GM12801 (cell line): ENCODE data around the gene TMEM204.

ENCODE experiments used
- TF ChIP-seq, protein P1 (sequence below): IDR thresholded peaks from one replicate; pipeline ENCODE4 v1.5.1; 2011; ENCODE audit warnings: control low read depth; ENCODE audit not compliant: insufficient read length; ENCODE audit errors: extremely low read depth

The TMEM204 gene

DNA sequence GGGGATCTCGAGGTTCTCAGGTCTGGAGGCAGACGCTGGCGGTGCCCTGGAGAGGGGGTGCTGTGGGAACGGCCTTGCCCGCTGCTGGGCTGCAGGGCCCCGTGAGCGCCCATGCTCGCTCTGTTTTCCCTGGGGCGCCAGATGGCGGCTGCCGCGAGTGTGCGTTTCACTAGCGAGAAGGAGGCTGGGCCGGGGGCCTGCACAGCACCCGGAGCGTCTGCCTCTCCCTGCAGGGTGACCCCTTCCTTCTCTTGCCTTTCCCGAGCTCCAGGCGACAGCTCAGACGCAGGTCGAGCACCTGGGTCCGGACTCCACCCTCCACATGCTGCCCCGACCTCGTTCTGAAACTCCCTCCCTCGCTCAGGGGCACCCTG, 37.6 kb upstream of the TMEM204 start:
- TF ChIP-seq, protein P1, sequence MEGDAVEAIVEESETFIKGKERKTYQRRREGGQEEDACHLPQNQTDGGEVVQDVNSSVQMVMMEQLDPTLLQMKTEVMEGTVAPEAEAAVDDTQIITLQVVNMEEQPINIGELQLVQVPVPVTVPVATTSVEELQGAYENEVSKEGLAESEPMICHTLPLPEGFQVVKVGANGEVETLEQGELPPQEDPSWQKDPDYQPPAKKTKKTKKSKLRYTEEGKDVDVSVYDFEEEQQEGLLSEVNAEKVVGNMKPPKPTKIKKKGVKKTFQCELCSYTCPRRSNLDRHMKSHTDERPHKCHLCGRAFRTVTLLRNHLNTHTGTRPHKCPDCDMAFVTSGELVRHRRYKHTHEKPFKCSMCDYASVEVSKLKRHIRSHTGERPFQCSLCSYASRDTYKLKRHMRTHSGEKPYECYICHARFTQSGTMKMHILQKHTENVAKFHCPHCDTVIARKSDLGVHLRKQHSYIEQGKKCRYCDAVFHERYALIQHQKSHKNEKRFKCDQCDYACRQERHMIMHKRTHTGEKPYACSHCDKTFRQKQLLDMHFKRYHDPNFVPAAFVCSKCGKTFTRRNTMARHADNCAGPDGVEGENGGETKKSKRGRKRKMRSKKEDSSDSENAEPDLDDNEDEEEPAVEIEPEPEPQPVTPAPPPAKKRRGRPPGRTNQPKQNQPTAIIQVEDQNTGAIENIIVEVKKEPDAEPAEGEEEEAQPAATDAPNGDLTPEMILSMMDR, result no peak

DNA sequence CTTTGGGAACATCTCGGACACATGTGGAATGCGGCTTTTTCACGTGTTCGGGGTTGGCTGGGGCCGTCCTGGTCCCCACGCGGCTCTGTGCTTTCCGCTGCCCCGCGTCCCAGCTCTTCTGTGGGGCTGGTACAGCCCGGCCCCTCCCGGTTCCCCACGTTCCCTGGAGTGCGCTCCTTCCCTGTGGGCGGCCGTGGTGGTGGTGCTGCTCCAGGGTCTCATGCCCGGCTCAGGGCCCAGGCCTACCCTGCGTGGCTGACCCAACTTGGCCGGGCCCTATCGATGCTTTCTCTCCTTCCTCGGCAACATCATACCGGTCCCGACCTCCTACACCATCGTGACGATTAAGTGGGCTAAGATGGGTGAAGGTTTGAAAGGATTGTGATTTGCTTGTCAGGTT, 37.0 kb upstream of the TMEM204 start:
- TF ChIP-seq, protein P1, result no peak

DNA sequence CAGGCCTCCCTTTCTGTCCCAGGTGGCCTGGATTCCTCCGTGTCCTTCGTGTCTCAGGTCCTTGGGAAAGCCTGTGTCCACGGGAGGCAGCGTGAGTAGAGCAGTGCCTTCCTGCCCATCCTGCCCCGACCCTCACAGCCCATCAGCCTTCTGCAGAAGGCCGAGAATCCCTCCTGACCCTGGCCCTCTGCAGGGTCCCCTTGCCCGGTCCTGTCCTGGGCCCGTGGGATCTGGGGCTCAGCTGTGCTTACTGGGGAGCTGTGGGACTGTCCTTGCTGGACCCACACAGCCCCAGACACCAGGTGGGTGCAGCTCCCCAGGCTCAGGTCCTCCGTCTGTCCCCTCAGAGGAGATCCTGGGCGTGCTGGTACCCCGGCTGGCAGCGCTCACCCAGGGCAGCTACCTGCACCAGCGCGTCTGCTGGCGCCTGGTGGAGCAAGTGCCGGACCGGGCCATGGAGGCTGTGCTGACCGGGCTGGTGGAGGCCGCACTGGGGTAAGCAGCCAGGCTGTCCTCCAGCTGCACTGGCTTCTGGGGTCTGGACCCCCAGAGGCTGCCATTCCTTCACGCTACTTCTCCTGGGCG, 36.4 kb upstream of the TMEM204 start:
- TF ChIP-seq, protein P1, result no peak

DNA sequence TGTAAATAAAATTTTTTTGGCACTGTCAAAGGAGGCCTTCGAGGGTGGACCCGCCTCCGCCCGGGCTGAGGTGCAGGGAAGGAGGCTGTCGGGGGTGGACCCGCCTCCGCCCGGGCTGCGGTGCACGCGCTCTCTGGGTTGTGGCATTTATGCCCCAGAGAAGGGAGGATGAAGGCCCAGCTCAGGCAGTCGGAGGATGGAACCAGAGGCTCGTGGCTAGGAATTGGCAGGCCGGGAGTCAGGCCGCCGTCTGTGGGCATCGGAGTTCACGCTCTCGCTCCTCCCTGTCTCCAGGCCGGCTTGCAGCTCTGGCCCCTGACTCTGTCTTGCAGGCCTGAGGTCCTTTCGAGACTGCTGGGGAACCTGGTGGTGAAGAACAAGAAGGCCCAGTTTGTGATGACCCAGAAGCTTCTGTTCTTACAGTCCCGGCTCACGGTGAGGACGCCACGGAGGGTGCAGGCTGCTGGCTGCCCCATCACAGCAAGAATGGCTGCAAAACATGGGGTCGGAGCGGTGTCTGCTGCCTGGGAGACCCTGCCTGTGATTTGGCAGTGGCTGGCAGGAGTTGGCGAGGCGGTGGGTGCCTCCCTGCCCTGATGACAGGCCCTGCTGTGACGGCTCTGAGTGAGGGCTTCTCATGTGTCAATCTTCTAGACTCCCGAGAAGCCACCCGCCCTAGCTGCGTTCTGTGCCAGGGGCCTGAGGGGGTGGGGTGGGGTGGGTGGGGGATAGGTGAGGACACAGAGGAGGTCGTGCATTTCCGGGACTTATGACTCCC, 34.4 kb upstream of the TMEM204 start:
- TF ChIP-seq, protein P1, result no peak

DNA sequence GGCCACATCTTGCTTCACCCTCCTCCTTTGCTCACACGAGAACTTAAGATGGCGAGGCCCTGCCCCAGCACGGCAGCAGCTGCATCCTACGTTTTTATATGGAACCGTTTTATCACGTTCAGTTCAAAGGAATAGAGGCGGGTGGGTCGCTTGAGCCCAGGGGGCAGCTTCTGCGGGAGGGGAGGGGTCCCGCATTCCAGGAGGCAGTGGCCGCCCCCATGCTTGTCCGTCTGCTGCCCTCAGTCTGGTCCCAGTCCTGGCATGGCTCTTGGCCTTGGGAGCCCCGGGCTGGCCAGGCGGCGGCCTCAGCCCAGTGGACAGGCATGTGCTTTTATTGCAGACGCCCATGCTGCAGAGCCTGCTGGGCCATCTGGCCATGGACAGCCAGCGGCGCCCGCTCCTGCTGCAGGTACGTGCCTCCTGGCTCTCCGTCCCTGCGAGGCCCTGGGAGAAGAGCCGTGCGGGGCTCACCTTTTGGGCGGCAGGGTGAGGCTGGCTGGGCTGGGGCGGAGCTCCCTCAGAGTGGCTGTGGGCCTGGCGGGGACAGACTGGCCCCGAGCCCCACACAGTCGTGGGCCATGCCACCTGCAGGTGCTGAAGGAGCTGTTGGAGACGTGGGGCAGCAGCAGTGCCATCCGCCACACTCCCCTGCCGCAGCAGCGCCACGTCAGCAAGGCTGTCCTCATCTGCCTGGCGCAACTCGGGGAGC, 33.6 kb upstream of the TMEM204 start:
- TF ChIP-seq, protein P1, result no peak

DNA sequence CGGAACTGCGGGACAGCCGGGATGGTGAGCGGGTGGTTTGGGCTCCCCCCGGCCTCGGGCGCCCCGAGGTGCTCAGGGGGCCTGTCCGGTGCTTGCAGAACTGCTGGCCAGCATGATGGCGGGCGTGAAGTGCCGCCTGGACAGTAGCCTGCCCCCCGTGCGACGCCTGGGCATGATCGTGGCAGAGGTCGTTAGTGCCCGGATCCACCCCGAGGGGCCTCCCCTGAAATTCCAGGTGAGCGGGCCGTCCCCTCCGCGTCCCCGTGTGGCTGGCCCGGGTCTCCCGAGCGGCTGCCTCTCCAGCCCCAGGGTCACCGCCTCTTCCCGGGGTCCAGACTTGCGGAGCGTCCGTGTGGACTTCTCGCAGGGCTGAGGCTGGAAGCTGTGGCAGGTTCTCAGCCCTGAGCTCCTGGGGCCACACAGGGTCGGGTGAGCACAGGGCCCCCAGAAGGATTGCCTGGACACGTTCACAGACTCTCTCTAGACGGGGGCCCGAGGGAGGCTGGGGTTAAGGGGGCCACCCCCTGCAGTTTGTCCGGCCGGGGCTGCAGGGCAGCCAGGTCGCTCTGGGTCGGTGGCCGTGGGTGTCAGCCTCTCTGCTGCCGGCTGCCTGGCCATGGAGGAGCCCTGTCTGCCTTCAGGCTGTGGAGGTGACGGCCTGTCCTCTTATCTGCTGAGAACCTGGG, 32.9 kb upstream of the TMEM204 start:
- TF ChIP-seq, protein P1, result no peak

DNA sequence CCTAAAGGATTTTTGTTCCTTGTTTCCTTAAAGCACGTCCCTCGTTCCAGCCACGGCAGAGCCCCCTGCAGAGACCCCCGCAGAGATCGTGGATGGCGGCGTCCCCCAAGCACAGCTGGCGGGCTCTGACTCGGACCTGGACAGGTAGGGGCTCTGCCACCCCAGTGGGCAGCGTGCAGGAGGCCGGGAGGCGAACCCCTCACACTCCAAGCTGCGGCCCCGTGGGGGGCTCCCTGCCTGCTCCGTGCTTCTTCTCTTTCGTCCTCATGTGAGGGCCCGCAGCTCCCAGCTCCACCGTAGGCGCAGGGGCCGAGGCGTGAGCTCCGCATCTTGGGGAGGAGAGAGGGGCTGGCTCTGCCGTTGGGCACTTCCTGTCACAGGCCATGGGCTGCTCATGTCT, 31.8 kb upstream of the TMEM204 start:
- TF ChIP-seq, protein P1, result no peak
